DND-41 (cell line): ENCODE measurements around the gene NUP214.

ENCODE experiments used
- ATAC-seq: fragments of 200-7000 bp; cut with Tn5 transposase; 3 replicates; pipeline ENCODE4 v1.9.1; 2021; ENCODE audit warnings: low read depth; ENCODE audit not compliant: insufficient read depth
- DNase-seq: peaks from one replicate; pipeline ENCODE4 v3.0.0-alpha.2; 2020
- H2AFZ ChIP-seq: 2 replicates; pipeline ENCODE4 v1.6.0; 2012; ENCODE audit warnings: low read depth, low read length
- H3K27ac ChIP-seq: 2 replicates; pipeline ENCODE4 v1.5.1; 2012; ENCODE audit warnings: low read length, inconsistent platforms
- H3K27me3 ChIP-seq: fragments of 200-600 bp; sonication (generic); 2 replicates; pipeline ENCODE4 v1.6.0; 2012; ENCODE audit warnings: low read length, mild to moderate bottlenecking, inconsistent platforms; ENCODE audit not compliant: insufficient read depth, poor library complexity
- H3K36me3 ChIP-seq: 2 replicates; pipeline ENCODE4 v1.5.1; 2012; ENCODE audit warnings: low read length, inconsistent platforms; ENCODE audit not compliant: insufficient read depth
- H3K4me1 ChIP-seq: 2 replicates; pipeline ENCODE4 v1.5.1; 2012; ENCODE audit warnings: mild to moderate bottlenecking, low read length; ENCODE audit not compliant: insufficient read depth
- H3K4me2 ChIP-seq: 2 replicates; pipeline ENCODE4 v1.6.0; 2012; ENCODE audit warnings: mild to moderate bottlenecking, moderate library complexity, low read length, inconsistent platforms; ENCODE audit not compliant: insufficient read depth
- H3K4me3 ChIP-seq, 2 experiments: fragments of 200-600 bp in 1 of 2; shearing (Covaris generic) in 1 of 2; 2 replicates each; pipeline ENCODE4 v1.5.1; 2012 to 2016; ENCODE audit warnings: inconsistent platforms in 2 of 2, low read length in 2 of 2, mild to moderate bottlenecking in 2 of 2, low read depth in 1 of 2, moderate library complexity in 1 of 2
- H3K79me2 ChIP-seq: 2 replicates; pipeline ENCODE4 v1.6.0; 2012; ENCODE audit warnings: low read length, inconsistent platforms; ENCODE audit not compliant: insufficient read depth
- H3K9ac ChIP-seq: 2 replicates; pipeline ENCODE4 v1.6.0; 2012; ENCODE audit warnings: low read depth, mild to moderate bottlenecking, inconsistent platforms, low read length, moderate library complexity
- H3K9me3 ChIP-seq: 2 replicates; pipeline ENCODE4 v1.5.1; 2012; ENCODE audit warnings: low read length, moderate library complexity, mild to moderate bottlenecking, inconsistent platforms; ENCODE audit not compliant: insufficient read depth, severe bottlenecking
- H4K20me1 ChIP-seq: 2 replicates; pipeline ENCODE4 v1.6.0; 2012; ENCODE audit warnings: low read length; ENCODE audit not compliant: insufficient read depth
- CTCF ChIP-seq: IDR thresholded peaks from 2 replicates; pipeline ENCODE4 v1.5.1; 2012; ENCODE audit warnings: borderline replicate concordance, low read length, moderate library complexity, mild to moderate bottlenecking; ENCODE audit not compliant: poor library complexity, severe bottlenecking; ENCODE audit errors: extremely low read depth
- EZH2 ChIP-seq: IDR thresholded peaks from 3 replicates; pipeline ENCODE4 v1.6.1; 2012; ENCODE audit warnings: borderline replicate concordance, low read depth, mild to moderate bottlenecking, moderate library complexity, low read length, inconsistent platforms; ENCODE audit not compliant: severe bottlenecking

The NUP214 gene

GRCh38 chr9:131111186-131111853 lies 14.1 kb upstream of the NUP214 start:
- Histone ChIP-seq H2AFZ (no peak overlapping the region), H3K9me3 (no peaks in the 10 kb centered on the region), H4K20me1 (no peaks in the 10 kb centered on the region), H3K79me2 (no peaks in the 10 kb centered on the region), H3K4me2 (no peak overlapping the region), H3K27ac (no peak overlapping the region), H3K36me3 (no peaks in the 10 kb centered on the region), H3K27me3 (peaks cover 3% of the 10 kb centered on the region), H3K4me3 (no peak overlapping the region), H3K9ac (no peak overlapping the region), H3K4me1 (no peaks in the 10 kb centered on the region)
- TF ChIP-seq CTCF (no peak), EZH2 (no peak)
- no peak for ATAC-seq
- no peak for DNase-seq

GRCh38 chr9:131111854-131112311 lies 13.5 kb upstream of the NUP214 start:
- Histone ChIP-seq H3K4me3 (no peak overlapping the region), H3K4me1 (no peaks in the 10 kb centered on the region), H3K36me3 (no peaks in the 10 kb centered on the region), H3K4me2 (no peak overlapping the region), H3K9ac (no peak overlapping the region), H2AFZ (no peak overlapping the region), H3K27me3 (peaks cover 3% of the 10 kb centered on the region), H3K27ac (no peak overlapping the region), H3K79me2 (no peaks in the 10 kb centered on the region), H4K20me1 (no peaks in the 10 kb centered on the region), H3K9me3 (no peaks in the 10 kb centered on the region)
- no peak for TF ChIP-seq CTCF
- TF ChIP-seq EZH2 = no peak
- ATAC-seq = no peak
- no peak for DNase-seq

- Histone ChIP-seq H3K79me2 (no peaks in the 10 kb centered on the region), H3K4me3 (no peak overlapping the region), H3K4me2 (no peak overlapping the region), H3K4me1 (no peaks in the 10 kb centered on the region), H3K9me3 (no peaks in the 10 kb centered on the region), H2AFZ (no peak overlapping the region), H3K27me3 (no peaks in the 10 kb centered on the region), H4K20me1 (no peaks in the 10 kb centered on the region), H3K9ac (no peak overlapping the region), H3K27ac (no peak overlapping the region), H3K36me3 (no peaks in the 10 kb centered on the region)
- TF ChIP-seq EZH2 = no peak
- no peak for TF ChIP-seq CTCF
- no peak for ATAC-seq
- no peak for DNase-seq
Measured at GRCh38 chr9:131112374-131113154, 12.8 kb upstream of the NUP214 start.
